HepG2 (cell line): ENCODE data around the gene ENTPD5. TPM values are rescaled to one million over a fixed set of nuclear protein-coding genes. Genes with fewer than 3 reads are reported as not detected.

Source experiments
- ATAC-seq: fragments of 200-7000 bp; cut with Tn5 transposase; 3 replicates; pipeline ENCODE4 v1.9.1; 2020; ENCODE audit warnings: mild to moderate bottlenecking, moderate library complexity
- BruUV-seq: library from RNA; stranded (reverse); fragments of 400-500 nt; replicated peaks from 2 replicates; lab custom pipeline; 2021; lab: Mats Ljungman, UMichigan
- CTCF ChIA-PET: fragments of 300-600 bp; formaldehyde crosslinking; extraction: SDS; loops from one replicate; lab custom pipeline; 2021; ENCODE audit warnings: low total read pairs, inconsistent platforms, low intra/inter-chr PET ratio; lab: Yijun Ruan, JAX
- POLR2A ChIA-PET: fragments of 350-600 bp; sonication (Branson Sonifier 250); formaldehyde crosslinking; loops from one replicate; lab custom pipeline; 2020; ENCODE audit warnings: antibody characterized with exemption, inconsistent platforms; lab: Yijun Ruan, JAX
- DNase-seq: peaks from one replicate; pipeline ENCODE4 v3.0.0-alpha.2; 2015; ENCODE audit warnings: low spot score
- FAIRE-seq: peaks from 3 replicates; lab custom pipeline; 2011; peaks lifted over from hg19 to GRCh38; lab: Jason Lieb, UNC
- H2AFZ ChIP-seq: one replicate; pipeline ENCODE4 v1.6.1; 2011; ENCODE audit warnings: low read length, inconsistent platforms
- H3K27ac ChIP-seq: fragments of 300-600 bp; 3 replicates; pipeline ENCODE4 v1.8.0; 2011; ENCODE audit warnings: mixed run types, mild to moderate bottlenecking, mixed read lengths, low read length, inconsistent platforms; ENCODE audit not compliant: insufficient read depth; ENCODE audit errors: extremely low read length
- H3K27me3 ChIP-seq, 2 experiments: fragments of 200-600 bp in 1 of 2; 2 replicates in 1 of 2; 3 replicates in 1 of 2; pipeline versions ENCODE4 v1.6.0 to v1.8.0; 2011; ENCODE audit warnings: low read length in 2 of 2, mild to moderate bottlenecking in 2 of 2, moderate library complexity in 2 of 2, inconsistent platforms in 1 of 2; ENCODE audit not compliant: insufficient read depth in 2 of 2, control insufficient read depth in 1 of 2
- H3K36me3 ChIP-seq, 2 experiments: fragments of 200-600 bp in 1 of 2; replicated peaks in 1 of 2; 2 replicates in 1 of 2; 3 replicates in 1 of 2; pipeline versions ENCODE4 v1.5.1 to v1.8.0; 2011; ENCODE audit warnings: low read length in 2 of 2, inconsistent platforms in 1 of 2; ENCODE audit not compliant: insufficient read depth in 2 of 2, control insufficient read depth in 1 of 2
- H3K4me1 ChIP-seq: 2 replicates; pipeline ENCODE4 v1.5.1; 2012; ENCODE audit warnings: low read length, inconsistent platforms; ENCODE audit not compliant: insufficient read depth
- H3K4me2 ChIP-seq: 2 replicates; pipeline ENCODE4 v1.6.0; 2011; ENCODE audit warnings: low read depth, low read length, inconsistent platforms
- H3K4me3 ChIP-seq, 3 experiments: fragments of 200-600 bp in 1 of 3; sonication (generic), shearing (Covaris generic) in 1 of 3; replicated peaks in 1 of 3; 2 replicates each; pipeline ENCODE4 v1.5.1; 2011 to 2016; ENCODE audit warnings: low read length in 3 of 3, inconsistent platforms in 2 of 3, low read depth in 2 of 3, mild to moderate bottlenecking in 2 of 3, control low read depth in 1 of 3, mixed read lengths in 1 of 3; ENCODE audit not compliant: insufficient read depth in 1 of 3
- H3K79me2 ChIP-seq: one replicate; pipeline ENCODE4 v1.6.1; 2011; ENCODE audit warnings: low read length, inconsistent platforms; ENCODE audit not compliant: insufficient read depth
- H3K9ac ChIP-seq: 2 replicates; pipeline ENCODE4 v1.6.0; 2011; ENCODE audit warnings: mild to moderate bottlenecking, low read depth, low read length, inconsistent platforms; ENCODE audit not compliant: insufficient read depth
- H3K9me3 ChIP-seq: 2 replicates; pipeline ENCODE4 v1.5.1; 2012; ENCODE audit warnings: mild to moderate bottlenecking, low read length
- H4K20me1 ChIP-seq: 2 replicates; pipeline ENCODE4 v1.6.0; 2011; ENCODE audit warnings: inconsistent platforms, mild to moderate bottlenecking, low read length, moderate library complexity; ENCODE audit not compliant: insufficient read depth
- AHR ChIP-seq: IDR thresholded peaks from 2 replicates; pipeline ENCODE4 v1.6.1; 2018; ENCODE audit warnings: missing genetic modification reagents, missing compliant biosample characterization
- REXO4 ChIP-seq: sonication (generic); formaldehyde crosslinking; IDR thresholded peaks from 2 replicates; pipeline ENCODE4 v1.8.0; 2022; ENCODE audit warnings: missing genetic modification reagents, mild to moderate bottlenecking, borderline replicate concordance
- SIN3B ChIP-seq: fragments of 150-350 bp; IDR thresholded peaks from 2 replicates; pipeline ENCODE4 v1.6.1; 2014; ENCODE audit warnings: low read length
- SNAPC5 ChIP-seq: sonication (generic); formaldehyde crosslinking; IDR thresholded peaks from 2 replicates; pipeline ENCODE4 v1.8.1; 2023; ENCODE audit warnings: mild to moderate bottlenecking, missing genetic modification reagents, borderline replicate concordance
- U2AF1 ChIP-seq: fragments of 200-400 bp; formaldehyde crosslinking; optimal IDR thresholded peaks from 2 replicates; pipeline ENCODE3; 2017; ENCODE audit warnings: mild to moderate bottlenecking, low read depth, low read length
- ZFY ChIP-seq: sonication (generic); formaldehyde crosslinking; IDR thresholded peaks from 2 replicates; pipeline ENCODE4 v1.4.0; 2020; ENCODE audit warnings: missing genetic modification reagents
- ZNF720 ChIP-seq: sonication (generic); formaldehyde crosslinking; IDR thresholded peaks from 2 replicates; pipeline ENCODE4 v1.4.0; 2020; ENCODE audit warnings: missing genetic modification reagents
- WGBS: methylation state at CpG from one replicate; pipeline ENCODE4 v1.1.6; 2017; ENCODE audit warnings: low lambda C conversion rate; 5-methylcytosine and 5-hydroxymethylcytosine counted together
- in situ Hi-C: cut with HindIII; loops from 2 replicates; pipeline ENCODE4 v1.10.0; 2017; ENCODE audit warnings: low pct_unique_long_range_greater_than_20kb; ENCODE audit not compliant: extremely low pct_ligation_motif_present
- intact Hi-C: fragments of 100-400 bp; cut with micrococcal nuclease; formaldehyde crosslinking; loops from one replicate; pipeline ENCODE4 v1.10.0; 2022; ENCODE audit not compliant: unreplicated experiment
- polyA plus RNA-seq, 8 experiments: library from polyadenylated mRNA; depleted of rRNA in 3 of 8; stranded (reverse) in 7 of 8; unstranded in 1 of 8; fragments of >200 nt; fragmentation: Illumina TruSeq in 4 of 8; extraction: Trizol in 4 of 8; gene quantifications; 2 replicates each; pipeline versions ENCODE4 v1.2.1 to v1.2.3, GENCODE V29; 2011 to 2016; ENCODE audit warnings: low read depth in 4 of 8, missing spikeins in 1 of 8, mixed read lengths in 1 of 8; ENCODE audit not compliant: insufficient read depth in 1 of 8
- total RNA-seq, 5 experiments: library from RNA; depleted of rRNA; stranded (reverse); fragments of >200 nt; fragmentation: Illumina TruSeq; extraction: Trizol; gene quantifications; 2 replicates each; pipeline ENCODE4 v1.2.3, GENCODE V29; 2016; ENCODE audit warnings: low read depth in 1 of 5

ENTPD5 gene
- total and polyA plus RNA-seq, 2 of the 13 experiments (the other 11 are each of a cell fraction or from before 2014, with no cell fraction given): 33.8 to 43.3 TPM

- TF ChIP-seq AHR (CRISPR knock-in tag) (peak; percentile 63; the same call in 1 of the 2 replicates), REXO4 (CRISPR knock-in tag) (no peak), SNAPC5 (no peak), ZFY (CRISPR knock-in tag) (peak; percentile 81), ZNF720 (CRISPR knock-in tag) (no peak), SIN3B (0 out of 2 replicates have a peak, but pooled peaks have one; percentile 38)
Measured at GRCh38 chr14:74018586-74019407, at the start of gene ENTPD5, which contains the start of gene BBOF1 (continued).

- H3K79me2 ChIP-seq: no peaks in the 10 kb centered on the region
- TF ChIP-seq U2AF1: no peak
- TF ChIP-seq, all 625 proteins: peak for 0
- in situ Hi-C loops: no loop called here
- H3K9me3 ChIP-seq: no peaks in the 10 kb centered on the region
- intact Hi-C loops: no loop called here
- H2AFZ ChIP-seq: no peak overlapping the region
- BruUV-seq: TSS peak; percentile 15
- H3K4me2 ChIP-seq: no peak overlapping the region
- no peak overlapping the region for H3K27ac ChIP-seq
- H3K27me3 ChIP-seq: no peaks in the 10 kb centered on the region
- DNase-seq: no peak
- H4K20me1 ChIP-seq: no peaks in the 10 kb centered on the region
- no peak overlapping the region for H3K9ac ChIP-seq
- no peak for ATAC-seq
- no peak overlapping the region for H3K4me3 ChIP-seq
- ChIA-PET CTCF (no interaction called here), POLR2A (no interaction called here)
- no peak for FAIRE-seq
- WGBS: 84% methylated on average over 3 of the region's 3 CpGs
- peaks cover 7 to 48% of the 10 kb centered on the region in 2 experiments for H3K36me3 ChIP-seq
- H3K4me1 ChIP-seq: no peaks in the 10 kb centered on the region
Measured at GRCh38 chr14:74065746-74066575, 46.9 kb upstream of the ENTPD5 start.
